GM18526 (cell line): ENCODE data around the gene TMEM208.

ENCODE experiments used
- POLR2A ChIP-seq: IDR thresholded peaks from 3 replicates; pipeline ENCODE4 v1.6.1; 2011; ENCODE audit not compliant: insufficient read length; ENCODE audit errors: extremely low read depth

The TMEM208 gene

DNA sequence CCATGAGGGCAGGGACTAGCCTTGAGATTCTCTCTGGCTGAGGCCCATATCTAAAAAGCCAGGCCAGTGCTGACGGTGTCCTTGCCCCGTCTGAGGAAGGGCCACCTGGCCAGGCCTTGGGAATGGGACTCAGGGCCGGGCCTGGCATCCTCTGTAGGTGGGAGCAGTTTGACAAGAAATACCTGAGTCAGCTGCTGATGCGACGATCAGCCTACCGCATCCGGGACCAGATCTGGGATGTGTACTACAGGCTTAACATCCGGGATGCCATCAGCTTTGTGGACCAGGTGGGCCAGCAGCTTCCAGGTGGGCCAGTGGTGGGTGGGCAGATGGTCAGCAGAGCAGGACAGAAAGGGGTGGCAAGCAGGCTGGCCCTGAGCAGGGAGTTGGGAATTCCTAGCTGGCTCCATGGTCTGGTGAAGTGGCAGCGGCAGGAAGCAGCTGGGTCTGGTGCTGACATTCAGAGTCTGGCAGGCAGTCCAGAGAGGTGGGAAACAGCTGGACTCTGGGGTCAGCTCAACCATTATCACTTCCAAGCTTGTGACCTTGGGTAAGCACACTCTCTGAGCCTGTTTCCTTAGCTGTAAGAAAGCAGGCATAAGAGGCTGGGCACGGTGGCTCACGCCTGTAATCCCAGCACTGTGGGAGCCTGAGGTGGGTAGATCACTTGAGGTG is 31.4 kb downstream of the TMEM208 start:
- no peak for TF ChIP-seq POLR2A

DNA sequence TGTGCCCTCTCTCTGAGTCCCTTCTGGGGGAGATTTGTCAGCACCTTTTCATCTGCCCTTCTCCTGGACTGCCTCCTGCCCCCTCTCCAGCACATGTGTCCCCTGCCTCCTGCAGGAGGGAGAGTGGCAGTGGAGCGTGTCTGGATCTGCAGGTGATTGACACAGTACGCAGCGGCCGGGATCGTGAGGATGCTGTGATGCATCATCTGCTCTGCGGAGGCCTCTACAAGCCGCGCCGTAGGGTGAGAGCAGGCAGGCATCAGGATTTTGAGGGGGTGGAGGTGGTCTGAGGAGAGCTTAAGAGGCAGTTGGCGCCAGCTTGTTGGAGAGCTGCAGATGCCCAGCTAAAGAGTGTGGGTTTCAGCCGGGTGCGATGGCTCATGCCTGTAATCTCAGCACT is 32.8 kb downstream of the TMEM208 start:
- no peak for TF ChIP-seq POLR2A

DNA sequence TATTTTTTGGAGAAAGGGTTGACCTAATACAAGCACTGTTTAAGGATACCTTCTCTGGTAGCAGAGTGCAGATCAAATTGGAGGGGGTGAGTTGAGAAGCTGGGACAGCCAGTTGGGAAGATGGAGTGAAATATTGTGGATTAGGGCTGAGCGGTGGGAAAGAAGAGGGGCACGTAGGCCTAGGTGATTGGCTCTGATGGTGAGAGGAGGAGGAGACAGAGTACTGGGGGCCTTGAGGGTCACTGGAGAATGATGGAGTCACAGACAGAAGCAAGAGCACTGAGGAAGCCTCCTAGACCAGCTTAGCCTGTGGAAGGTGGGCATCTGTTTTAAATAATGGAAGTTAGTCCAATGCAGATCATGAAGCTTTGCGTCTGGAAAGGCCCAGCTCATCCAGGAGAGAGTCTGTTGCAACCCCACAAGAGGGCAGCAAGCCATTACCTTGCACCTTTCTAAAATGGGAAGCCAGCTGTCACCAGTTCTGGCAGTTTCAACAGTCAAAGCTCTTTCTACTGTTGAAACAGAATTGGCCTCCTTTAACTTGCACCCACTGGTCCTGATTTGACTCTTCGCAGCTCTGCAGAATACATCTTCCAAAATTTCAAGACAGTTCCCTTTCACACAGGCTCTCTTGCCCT is 33.6 kb downstream of the TMEM208 start:
- TF ChIP-seq POLR2A: no peak

DNA sequence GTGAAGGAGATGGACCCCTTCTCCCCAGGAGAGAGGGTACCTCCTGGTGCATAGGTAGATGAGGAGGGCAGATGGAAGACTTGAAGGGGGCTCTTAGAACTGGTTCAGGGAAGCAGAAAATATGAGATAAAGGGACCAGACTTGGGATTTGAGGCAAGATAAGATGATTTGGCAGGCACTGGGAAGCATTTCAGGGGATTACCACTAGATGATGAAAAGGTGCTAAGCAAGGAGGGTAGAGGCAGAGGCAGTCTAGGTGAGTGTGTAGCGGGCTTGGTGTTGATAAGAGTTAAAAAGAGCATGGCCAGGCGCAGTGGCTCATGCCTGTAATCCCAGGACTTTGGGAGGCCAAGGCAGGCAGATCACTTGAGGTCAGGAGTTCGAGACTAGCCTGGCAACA is 36.3 kb downstream of the TMEM208 start:
- no peak for TF ChIP-seq POLR2A

DNA sequence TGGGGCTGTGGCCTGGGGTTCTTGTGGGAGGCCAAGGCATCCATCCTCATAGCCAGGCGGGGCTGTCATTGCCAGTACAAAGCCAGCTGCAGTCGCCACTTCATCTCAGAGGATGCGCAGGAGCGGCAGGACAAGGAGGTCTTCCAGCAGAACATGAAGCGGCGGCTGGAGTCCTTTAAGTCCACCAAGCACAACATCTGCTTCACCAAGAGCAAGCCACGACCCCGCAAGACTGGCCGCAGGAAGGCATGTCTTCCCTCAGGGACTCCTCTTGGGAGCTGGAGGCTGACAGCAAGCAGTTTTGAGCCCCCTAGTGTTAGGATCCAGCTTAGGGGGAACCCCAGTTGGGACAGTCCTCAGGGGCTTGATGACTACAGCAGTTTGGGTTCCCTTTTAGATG is 37.3 kb downstream of the TMEM208 start:
- no peak for TF ChIP-seq POLR2A

DNA sequence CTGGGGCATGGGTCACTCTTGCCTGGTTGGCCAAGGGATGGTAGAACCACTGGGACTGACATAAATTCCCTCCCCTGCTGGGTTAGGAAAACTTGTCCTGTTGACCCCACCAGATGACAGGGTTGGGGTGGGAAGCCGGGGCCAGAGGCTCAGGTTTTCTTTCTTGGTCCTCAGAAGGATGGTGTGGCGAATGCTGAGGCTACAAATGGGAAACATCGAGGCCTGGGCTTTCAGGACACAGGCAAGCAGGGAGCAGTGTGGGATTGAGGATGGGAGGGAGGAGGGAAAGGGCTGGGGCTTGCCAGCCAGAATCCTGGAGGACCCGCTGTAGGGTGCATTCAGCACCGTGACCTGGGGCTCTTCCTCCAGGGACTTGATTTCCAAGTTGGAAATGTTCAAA is 37.9 kb downstream of the TMEM208 start:
- TF ChIP-seq POLR2A: no peak

DNA sequence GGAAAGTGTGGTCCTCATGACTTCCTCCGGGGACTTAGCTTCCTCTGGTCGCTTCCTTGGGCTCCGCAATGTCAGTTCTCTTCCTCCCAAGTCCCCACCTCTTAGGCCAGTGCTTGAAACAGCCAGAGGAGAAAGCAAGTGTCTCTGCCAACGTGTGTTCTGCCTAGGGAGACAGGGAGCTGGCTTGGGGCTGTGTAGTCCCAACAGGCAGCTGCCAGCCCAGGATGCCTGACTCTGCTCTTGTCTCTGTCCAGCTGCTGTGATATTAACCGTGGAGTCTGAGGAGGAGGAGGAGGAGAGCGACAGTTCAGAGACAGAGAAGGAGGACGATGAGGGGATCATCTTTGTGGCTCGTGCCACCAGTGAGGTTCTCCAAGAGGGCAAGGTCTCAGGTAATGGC is 38.9 kb downstream of the TMEM208 start:
- TF ChIP-seq POLR2A: no peak

DNA sequence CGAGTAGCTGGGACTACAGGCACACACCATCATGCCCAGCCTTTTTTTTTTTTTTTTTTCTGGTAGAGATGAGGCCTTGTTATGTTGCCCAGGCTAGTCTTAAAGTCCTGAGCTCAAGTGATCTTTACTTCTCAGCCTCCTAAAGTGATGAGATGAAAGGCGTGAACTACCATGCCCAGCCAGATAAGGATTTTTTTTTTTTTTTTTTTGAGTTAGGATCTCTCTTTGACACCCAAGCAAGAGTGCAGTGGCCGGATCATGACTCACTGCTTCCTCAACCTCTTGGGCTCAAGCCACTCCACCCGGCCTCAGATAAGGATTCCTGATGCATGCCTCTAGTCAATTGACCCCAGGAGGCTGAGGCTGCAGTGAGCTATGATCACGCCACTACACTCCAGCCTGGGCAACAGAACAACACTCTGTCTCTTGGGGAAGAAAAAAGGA is 41.2 kb downstream of the TMEM208 start:
- no peak for TF ChIP-seq POLR2A

DNA sequence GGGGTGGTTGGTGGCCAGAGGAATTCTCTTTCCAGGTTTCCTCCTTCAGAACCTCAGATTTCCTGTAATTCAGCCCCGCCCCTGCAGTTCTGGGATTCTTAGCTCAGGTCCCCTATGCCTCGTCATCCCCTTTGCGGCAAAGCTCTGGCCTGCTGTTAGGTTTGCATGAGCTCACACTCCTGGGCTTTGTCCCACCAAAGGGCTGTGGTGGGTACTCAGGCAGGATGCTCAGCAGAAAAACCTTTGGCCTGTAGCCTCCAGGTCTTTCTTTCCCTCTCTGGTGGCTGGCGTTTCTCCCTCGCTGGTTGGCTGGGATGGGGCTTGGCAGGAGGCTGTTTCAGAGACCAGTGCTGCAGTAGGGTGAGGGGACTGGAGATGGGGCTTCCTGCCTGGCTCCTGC is 42.8 kb downstream of the TMEM208 start:
- TF ChIP-seq POLR2A: no peak

DNA sequence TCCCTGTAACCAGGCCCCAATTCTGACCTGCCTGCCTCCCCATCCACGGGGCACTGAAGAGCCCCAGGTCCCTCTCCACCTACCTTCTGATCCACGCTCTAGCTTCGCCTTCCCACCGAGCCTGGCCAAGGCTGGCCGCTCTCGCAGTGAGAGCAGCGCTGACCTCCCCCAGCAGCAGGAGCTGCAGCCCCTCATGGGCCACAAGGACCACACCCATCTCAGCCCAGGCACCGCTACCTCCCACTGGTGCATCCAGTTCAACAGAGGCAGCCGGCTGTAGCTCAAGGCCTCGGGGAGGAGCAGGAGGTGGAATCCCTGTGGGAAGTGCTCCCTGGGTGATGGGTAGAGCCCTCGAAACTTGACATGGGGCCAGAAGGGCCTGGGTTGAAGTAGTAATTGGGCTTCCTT is 44.0 kb downstream of the TMEM208 start:
- no peak for TF ChIP-seq POLR2A

DNA sequence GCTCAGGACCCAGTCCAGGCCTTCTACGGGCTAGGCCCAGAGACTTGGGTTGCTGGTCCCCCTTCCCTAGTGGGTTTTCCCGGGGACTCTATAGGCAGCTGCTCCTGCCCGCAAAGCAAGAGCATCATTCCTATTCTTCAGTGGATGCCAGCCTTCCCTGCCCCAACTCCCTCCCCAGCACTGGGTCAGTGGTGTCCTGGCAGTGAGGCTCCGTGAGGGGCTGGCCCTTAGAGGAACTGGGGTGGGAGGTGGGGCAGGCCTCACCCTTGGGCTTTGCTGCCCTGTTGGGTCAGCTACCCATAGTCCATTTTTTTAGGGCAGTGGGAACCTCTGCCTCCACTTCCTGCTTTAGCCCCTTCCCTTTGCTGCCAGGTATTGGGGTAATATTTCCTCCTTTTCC is 44.5 kb downstream of the TMEM208 start:
- no peak for TF ChIP-seq POLR2A

DNA sequence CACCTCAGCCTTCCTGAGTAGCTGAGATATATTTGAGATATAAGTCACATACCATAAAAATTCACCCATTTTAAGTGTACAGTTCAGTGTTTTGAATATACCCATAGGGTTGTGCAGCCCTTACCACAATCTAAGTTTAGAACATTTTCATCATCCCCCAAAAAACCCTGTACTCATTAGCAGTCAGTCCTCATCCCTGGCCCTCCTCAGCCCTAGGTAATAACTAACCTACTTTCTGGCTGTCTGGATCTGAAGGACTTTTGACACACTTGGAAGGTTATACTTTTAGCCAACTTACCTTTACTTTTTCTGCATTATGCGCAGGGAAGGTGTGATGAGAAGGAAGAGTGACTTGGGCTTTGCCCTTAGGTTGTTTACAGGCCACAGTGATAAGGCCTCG is 48.4 kb downstream of the TMEM208 start:
- TF ChIP-seq POLR2A: no peak

DNA sequence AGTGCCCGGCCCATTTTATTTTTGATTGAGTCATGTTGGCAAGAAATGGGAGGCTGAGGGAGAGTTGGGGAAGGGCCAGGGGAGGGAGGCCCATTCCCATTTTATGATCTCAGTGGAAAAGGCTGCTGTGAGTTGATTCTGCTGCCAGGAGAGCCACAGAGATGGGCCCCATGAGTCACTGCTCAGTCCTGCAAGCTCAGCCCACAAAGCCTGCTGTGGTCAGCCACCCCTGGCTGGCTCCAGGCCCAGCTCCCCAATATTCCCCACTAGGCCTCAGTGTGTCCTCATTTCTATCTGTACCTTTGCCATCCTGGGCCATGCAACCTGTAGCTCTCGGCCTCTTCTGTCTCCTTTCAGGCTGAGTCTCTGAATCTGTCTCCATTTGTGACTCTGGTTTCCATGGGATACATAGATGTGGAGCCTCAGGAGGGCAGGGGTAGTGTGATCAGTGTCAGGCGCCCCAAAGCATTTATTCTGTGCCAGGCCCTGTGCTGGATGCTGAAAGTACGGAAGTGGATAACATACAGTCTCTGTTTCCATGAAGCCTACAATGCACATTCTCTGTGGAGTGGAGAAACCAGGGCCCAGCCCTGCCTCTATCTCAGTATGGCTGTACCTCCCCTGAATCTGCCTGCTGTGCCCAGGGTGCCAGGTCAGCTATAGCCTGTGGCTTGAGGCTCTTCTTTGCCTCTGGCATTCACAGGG is 50.5 kb downstream of the TMEM208 start:
- TF ChIP-seq POLR2A: no peak

DNA sequence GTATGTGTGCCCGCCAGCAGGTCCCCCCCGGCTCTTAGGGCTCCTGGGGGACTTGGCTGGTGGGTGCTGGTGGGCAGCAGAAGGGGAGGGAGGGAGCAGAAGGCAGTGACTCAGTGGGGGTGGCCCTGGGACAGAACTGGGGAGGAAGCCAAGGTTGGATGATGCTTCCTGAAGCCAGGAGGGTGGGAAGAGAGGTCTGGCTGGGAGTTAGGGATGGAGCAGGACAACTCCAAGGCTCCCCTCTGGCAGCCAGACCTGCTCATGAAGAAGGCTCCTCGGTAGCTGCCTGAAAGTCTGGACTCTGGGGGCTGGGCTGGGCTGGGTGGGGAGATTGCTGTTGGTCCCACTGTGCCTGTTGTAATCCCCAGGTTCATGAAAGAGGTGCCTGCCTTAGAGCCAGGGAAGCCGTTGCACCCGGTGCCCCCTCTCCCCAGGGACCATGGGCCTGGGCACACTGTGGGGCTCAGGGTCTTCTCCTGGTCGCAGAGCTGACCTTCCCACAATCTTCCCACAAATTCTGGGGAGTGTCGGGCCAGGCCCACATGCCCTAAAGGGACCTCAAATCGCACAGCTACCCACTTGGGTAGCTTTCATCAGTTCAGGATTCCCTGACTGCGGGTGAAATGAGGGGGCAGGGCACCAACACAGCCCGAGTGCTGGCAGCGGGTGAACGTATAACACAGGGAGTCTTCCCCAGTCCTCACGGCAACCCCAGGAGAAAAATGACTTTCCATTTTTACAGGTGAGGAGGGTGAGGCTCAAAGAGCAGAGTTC is 51.3 kb downstream of the TMEM208 start:
- TF ChIP-seq POLR2A: no peak
